Choroid plexus epithelial cell (primary cell): Measurements from ENCODE around the gene HSFX4.
"Not testable (repeated sequence)": the region's sequence is repeated elsewhere in the genome, so short reads cannot be mapped to it uniquely, and the experiment has no call there.

Source experiments
- DNase-seq: peaks from one replicate; pipeline ENCODE4 v3.0.0-alpha.2; 2010; ENCODE audit warnings: low read depth
- H3K4me3 ChIP-seq: 2 replicates; pipeline ENCODE4 v1.5.1; 2011; ENCODE audit warnings: low read depth, mild to moderate bottlenecking, control low read depth, low read length, moderate library complexity
- CTCF ChIP-seq: conservative IDR thresholded peaks from 2 replicates; pipeline ENCODE4 v1.5.1; 2011; ENCODE audit warnings: low read depth, mild to moderate bottlenecking, control low read depth, inconsistent platforms, low read length, moderate library complexity

Gene HSFX4

GRCh38 chrX:149937871-149938426 is 8.6 kb downstream of the HSFX4 start:
- TF ChIP-seq CTCF = no peak
- DNase-seq = no peak
- peak overlapping the region; percentile 79 for H3K4me3 ChIP-seq

- peak within 1 kb of the TSS; percentile 79 for H3K4me3 ChIP-seq
- peak; percentile 69 for TF ChIP-seq CTCF
- peak; percentile 99 for DNase-seq
Measured at GRCh38 chrX:149938427-149938880, 9.1 kb downstream of the HSFX4 start, which contains the start of gene EOLA2. Gene EOLA2, minus strand, starts transcription at chrX:149938491. Its CDS starts 4,617 bp downstream, at chrX:149933874.

- peak overlapping the region; percentile 79 for H3K4me3 ChIP-seq
- TF ChIP-seq CTCF = no peak
- peak; percentile 95 for DNase-seq
Measured at GRCh38 chrX:149938881-149939654, 9.7 kb downstream of the HSFX4 start.

- TF ChIP-seq CTCF = no peak
- no peak for DNase-seq
- peak overlapping the region; percentile 65 for H3K4me3 ChIP-seq
Measured at GRCh38 chrX:149939655-149939904, 10.2 kb downstream of the HSFX4 start.

GRCh38 chrX:149939905-149940673 is 10.7 kb downstream of the HSFX4 start:
- peak; percentile 99 for DNase-seq
- H3K4me3 ChIP-seq = peak overlapping the region; percentile 65
- TF ChIP-seq CTCF = no peak

- not testable (repeated sequence) for DNase-seq
- peak; percentile 68 for TF ChIP-seq CTCF
- H3K4me3 ChIP-seq = peak overlapping the region; percentile 28
Measured at GRCh38 chrX:149940674-149941024, 11.3 kb downstream of the HSFX4 start.

- H3K4me3 ChIP-seq, DNase-seq: not testable (repeated sequence)
Measured at GRCh38 chrX:149945087-149945670, 15.8 kb downstream of the HSFX4 start.

- DNase-seq, H3K4me3 ChIP-seq: not testable (repeated sequence)
Measured at GRCh38 chrX:149945820-149946219, 16.4 kb downstream of the HSFX4 start.

GRCh38 chrX:149946932-149947331 is 17.6 kb downstream of the HSFX4 start:
- not testable (repeated sequence) for H3K4me3 ChIP-seq, DNase-seq
